Muscle of back (tissue), 13 donors: ENCODE results near the gene ZNF275. TPM values are rescaled to one million over a fixed set of nuclear protein-coding genes. Genes with fewer than 3 reads are reported as not detected.
"Not testable (repeated sequence)": the region's sequence is repeated elsewhere in the genome, so short reads cannot be mapped to it uniquely, and the experiment has no call there.

Source experiments
- DNase-seq, 3 donors: peaks; one replicate each; pipeline versions ENCODE4 v3.0.0 to v3.0.0-alpha.2; 2013
- long read RNA-seq, 9 donors: transcript quantifications; one replicate each; lab custom pipeline, GENCODE V29; 2026
- polyA plus RNA-seq, 10 donors: library from polyadenylated mRNA; unstranded; fragments of 120-200 nt; gene quantifications; one replicate each; pipeline ENCODE4 v1.2.1, GENCODE V29; 2013; ENCODE audit not compliant: insufficient read length in 10 of 10

ZNF275 gene
- polyA plus RNA-seq, result 10 to 100 TPM in 1 of 10 donors, 1 to 10 TPM in 9; 7.4 to 10.0 (median 8.8) TPM
- long read RNA-seq, donor 1, full-length matches to known transcripts, result 1 of 1 reads
- long read RNA-seq, donor 1, partial matches to known transcripts, result 0 of 1 reads
- long read RNA-seq, donor 1, other reads (novel, unspliced or antisense), result 0 of 1 reads
- long read RNA-seq, donor 2, full-length matches to known transcripts, result 2 of 2 reads
- long read RNA-seq, donor 2, partial matches to known transcripts, result 0 of 2 reads
- long read RNA-seq, donor 2, other reads (novel, unspliced or antisense), result 0 of 2 reads
- long read RNA-seq, donor 3, result 0 reads
- long read RNA-seq, donor 4, full-length matches to known transcripts, result 2 of 2 reads
- long read RNA-seq, donor 4, partial matches to known transcripts, result 0 of 2 reads
- long read RNA-seq, donor 4, other reads (novel, unspliced or antisense), result 0 of 2 reads
- long read RNA-seq, donor 5, full-length matches to known transcripts, result 2 of 2 reads
- long read RNA-seq, donor 5, partial matches to known transcripts, result 0 of 2 reads
- long read RNA-seq, donor 5, other reads (novel, unspliced or antisense), result 0 of 2 reads
- long read RNA-seq, donor 6, full-length matches to known transcripts, result 1 of 1 reads
- long read RNA-seq, donor 6, partial matches to known transcripts, result 0 of 1 reads
- long read RNA-seq, donor 6, other reads (novel, unspliced or antisense), result 0 of 1 reads
- long read RNA-seq, donor 7, result 0 reads
- long read RNA-seq, donor 8, full-length matches to known transcripts, result 2 of 2 reads
- long read RNA-seq, donor 8, partial matches to known transcripts, result 0 of 2 reads
- long read RNA-seq, donor 8, other reads (novel, unspliced or antisense), result 0 of 2 reads
- long read RNA-seq, donor 9, result 0 reads

GRCh38 chrX:153333821-153334653 is at the start of gene ZNF275:
Gene ZNF275 (plus strand): TSS chrX:153334153. CDS start chrX:153336680, 2,527 bp downstream.
- DNase-seq, result peak; percentile 70 to 82 (median 74)

GRCh38 chrX:153285678-153286077 is 48.3 kb upstream of the ZNF275 start:
- DNase-seq, result not testable (repeated sequence)

GRCh38 chrX:153288807-153289206 is 45.1 kb upstream of the ZNF275 start:
- DNase-seq, result not testable (repeated sequence)

- not testable (repeated sequence) for DNase-seq
These were observed 40.4 kb upstream of the ZNF275 start for GRCh38 chrX:153293485-153294071.

GRCh38 chrX:153297376-153297775 is 36.6 kb upstream of the ZNF275 start:
- DNase-seq, result no peak

DNA sequence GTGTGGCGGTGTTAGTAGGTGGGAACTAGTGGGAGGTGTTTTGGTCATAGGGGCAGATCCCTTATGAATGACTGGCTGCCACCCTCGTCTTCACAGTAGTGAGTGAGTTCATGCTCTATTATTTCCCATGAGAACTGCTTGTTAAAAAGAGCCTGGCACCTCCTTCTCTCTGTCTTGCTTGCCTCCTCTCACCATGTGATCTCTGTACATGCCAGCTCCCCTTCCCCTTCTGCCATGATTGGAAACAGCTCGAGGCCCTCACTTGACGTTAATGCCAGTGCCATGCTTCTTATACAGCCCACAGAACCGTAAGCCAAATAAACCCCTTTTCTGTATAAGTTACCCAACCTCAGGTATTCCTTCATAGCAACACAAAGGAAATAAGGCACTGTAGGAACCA is 34.1 kb upstream of the ZNF275 start:
- DNase-seq, result no peak

DNA sequence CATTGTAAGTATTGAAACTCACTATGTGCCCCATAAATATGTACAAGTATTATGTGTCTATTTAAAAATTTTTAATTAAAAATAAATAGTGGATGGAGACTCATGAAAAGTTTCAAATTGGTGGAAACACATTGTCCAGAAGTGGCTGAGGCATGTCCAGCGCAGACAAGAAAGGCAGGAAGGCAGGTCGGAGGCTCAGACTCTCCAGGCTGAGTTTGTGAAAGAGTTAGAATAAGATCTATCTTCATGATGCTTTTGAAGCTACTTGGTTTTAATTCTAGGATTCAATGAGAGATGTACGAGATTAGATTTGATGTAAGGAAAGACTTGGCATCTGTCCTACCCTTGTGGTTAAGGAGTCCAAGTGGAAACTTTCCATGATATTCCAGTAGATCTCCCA is 32.2 kb upstream of the ZNF275 start:
- DNase-seq, result no peak

GRCh38 chrX:153302796-153303195 is 31.2 kb upstream of the ZNF275 start:
- no peak for DNase-seq

GRCh38 chrX:153303276-153304262 is 30.4 kb upstream of the ZNF275 start:
- no peak for DNase-seq

DNA sequence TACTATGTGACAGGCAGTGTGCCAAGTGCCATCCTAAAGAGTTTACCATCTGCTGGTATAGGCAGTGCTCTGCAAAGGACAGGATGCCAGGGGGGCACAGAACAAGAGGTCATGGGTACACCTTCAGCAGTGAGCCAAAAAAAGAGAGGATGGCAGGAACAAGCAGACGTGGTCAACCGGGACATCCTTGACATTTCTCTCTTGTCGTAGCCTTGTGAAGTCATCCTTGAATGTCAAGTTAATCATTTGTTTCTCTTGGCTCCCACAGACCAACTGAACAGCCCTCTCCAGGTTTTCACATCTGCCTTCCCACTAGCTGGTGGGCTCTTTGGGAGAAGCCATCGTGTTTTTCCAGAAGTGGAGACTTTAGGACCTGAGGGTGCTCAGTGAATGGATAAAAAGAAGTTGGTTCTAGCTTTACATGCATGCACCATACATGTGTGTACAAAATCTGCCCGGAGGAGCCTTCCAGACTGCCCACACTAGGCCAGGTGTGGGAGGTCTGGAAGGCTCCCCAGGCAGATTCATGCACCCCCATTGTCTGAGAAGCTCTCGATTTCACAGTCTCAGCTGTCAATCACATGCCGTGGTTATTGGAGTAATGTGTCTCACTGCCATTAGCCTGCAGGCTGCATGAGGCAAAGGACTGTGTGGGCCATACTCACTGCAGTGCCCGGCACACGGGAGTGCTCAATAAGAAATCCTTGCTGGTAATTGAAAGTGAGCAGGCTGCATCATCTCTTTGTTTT is 28.8 kb upstream of the ZNF275 start:
- DNase-seq, result no peak

GRCh38 chrX:153305972-153306371 is 28.0 kb upstream of the ZNF275 start:
- DNase-seq, result no peak

GRCh38 chrX:153306527-153307115 is 27.3 kb upstream of the ZNF275 start:
- no peak for DNase-seq

GRCh38 chrX:153307276-153308178 is 26.4 kb upstream of the ZNF275 start:
- DNase-seq, result no peak

GRCh38 chrX:153310901-153311300 is 23.1 kb upstream of the ZNF275 start:
- no peak for DNase-seq

DNA sequence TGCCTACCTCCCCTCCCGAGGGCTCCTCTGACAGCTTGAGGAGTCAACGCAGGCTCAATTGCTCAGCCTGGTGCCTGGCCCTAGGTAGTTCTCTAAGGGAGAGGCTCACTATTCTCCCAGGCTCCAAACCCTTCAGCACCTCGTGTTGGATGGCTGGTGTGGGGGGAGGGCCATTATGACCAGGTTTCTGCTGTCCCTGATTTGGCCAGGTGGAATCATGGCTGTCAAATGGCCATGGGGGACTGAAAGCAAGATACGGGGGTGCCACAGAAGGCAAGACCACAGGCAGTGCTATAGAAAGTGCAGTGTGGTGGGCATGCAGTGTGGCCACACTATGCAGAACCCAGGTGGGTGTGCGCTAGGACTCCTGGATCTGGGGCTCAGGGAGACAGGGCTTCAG is 21.9 kb upstream of the ZNF275 start:
- no peak for DNase-seq

- no peak for DNase-seq
These were observed 21.1 kb upstream of the ZNF275 start for GRCh38 chrX:153312842-153313241.

DNA sequence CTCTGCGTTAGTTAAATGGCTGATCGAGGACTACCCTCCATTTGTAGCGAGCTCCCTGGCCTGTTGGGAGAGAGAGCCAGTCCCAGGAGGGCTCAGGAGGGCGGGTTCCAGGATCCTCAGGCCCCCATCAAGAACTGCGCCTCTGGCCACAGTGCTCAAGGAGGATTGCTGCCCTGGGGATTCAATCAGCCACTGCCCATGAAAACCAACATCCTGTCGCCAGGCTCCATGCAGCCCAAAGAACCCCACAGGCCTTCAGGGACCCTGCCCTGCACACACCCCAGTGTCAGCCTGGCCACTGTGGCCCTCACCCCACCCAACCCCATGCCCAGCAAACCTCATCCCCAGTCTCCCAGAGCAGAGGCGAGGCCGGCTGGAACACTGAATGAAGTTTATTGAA is 16.6 kb upstream of the ZNF275 start:
- DNase-seq, result no peak
